HepG2 (cell line): ENCODE data around the gene SGMS1. TPM values are rescaled to one million over a fixed set of nuclear protein-coding genes. Genes with fewer than 3 reads are reported as not detected.

Source experiments
- ATAC-seq: fragments of 200-7000 bp; cut with Tn5 transposase; 3 replicates; pipeline ENCODE4 v1.9.1; 2020; ENCODE audit warnings: mild to moderate bottlenecking, moderate library complexity
- BruUV-seq: library from RNA; stranded (reverse); fragments of 400-500 nt; replicated peaks from 2 replicates; lab custom pipeline; 2021; lab: Mats Ljungman, UMichigan
- CTCF ChIA-PET: fragments of 300-600 bp; formaldehyde crosslinking; extraction: SDS; loops from one replicate; lab custom pipeline; 2021; ENCODE audit warnings: low total read pairs, inconsistent platforms, low intra/inter-chr PET ratio; lab: Yijun Ruan, JAX
- POLR2A ChIA-PET: fragments of 350-600 bp; sonication (Branson Sonifier 250); formaldehyde crosslinking; loops from one replicate; lab custom pipeline; 2020; ENCODE audit warnings: antibody characterized with exemption, inconsistent platforms; lab: Yijun Ruan, JAX
- DNase-seq: peaks from one replicate; pipeline ENCODE4 v3.0.0-alpha.2; 2015; ENCODE audit warnings: low spot score
- FAIRE-seq: peaks from 3 replicates; lab custom pipeline; 2011; peaks lifted over from hg19 to GRCh38; lab: Jason Lieb, UNC
- H2AFZ ChIP-seq: one replicate; pipeline ENCODE4 v1.6.1; 2011; ENCODE audit warnings: low read length, inconsistent platforms
- H3K27ac ChIP-seq: fragments of 300-600 bp; 3 replicates; pipeline ENCODE4 v1.8.0; 2011; ENCODE audit warnings: mixed run types, mild to moderate bottlenecking, mixed read lengths, low read length, inconsistent platforms; ENCODE audit not compliant: insufficient read depth; ENCODE audit errors: extremely low read length
- H3K27me3 ChIP-seq, 2 experiments: fragments of 200-600 bp in 1 of 2; 2 replicates in 1 of 2; 3 replicates in 1 of 2; pipeline versions ENCODE4 v1.6.0 to v1.8.0; 2011; ENCODE audit warnings: low read length in 2 of 2, mild to moderate bottlenecking in 2 of 2, moderate library complexity in 2 of 2, inconsistent platforms in 1 of 2; ENCODE audit not compliant: insufficient read depth in 2 of 2, control insufficient read depth in 1 of 2
- H3K36me3 ChIP-seq, 2 experiments: fragments of 200-600 bp in 1 of 2; replicated peaks in 1 of 2; 2 replicates in 1 of 2; 3 replicates in 1 of 2; pipeline versions ENCODE4 v1.5.1 to v1.8.0; 2011; ENCODE audit warnings: low read length in 2 of 2, inconsistent platforms in 1 of 2; ENCODE audit not compliant: insufficient read depth in 2 of 2, control insufficient read depth in 1 of 2
- H3K4me1 ChIP-seq: 2 replicates; pipeline ENCODE4 v1.5.1; 2012; ENCODE audit warnings: low read length, inconsistent platforms; ENCODE audit not compliant: insufficient read depth
- H3K4me2 ChIP-seq: 2 replicates; pipeline ENCODE4 v1.6.0; 2011; ENCODE audit warnings: low read depth, low read length, inconsistent platforms
- H3K4me3 ChIP-seq, 3 experiments: fragments of 200-600 bp in 1 of 3; sonication (generic), shearing (Covaris generic) in 1 of 3; replicated peaks in 1 of 3; 2 replicates each; pipeline ENCODE4 v1.5.1; 2011 to 2016; ENCODE audit warnings: low read length in 3 of 3, inconsistent platforms in 2 of 3, low read depth in 2 of 3, mild to moderate bottlenecking in 2 of 3, control low read depth in 1 of 3, mixed read lengths in 1 of 3; ENCODE audit not compliant: insufficient read depth in 1 of 3
- H3K79me2 ChIP-seq: one replicate; pipeline ENCODE4 v1.6.1; 2011; ENCODE audit warnings: low read length, inconsistent platforms; ENCODE audit not compliant: insufficient read depth
- H3K9ac ChIP-seq: 2 replicates; pipeline ENCODE4 v1.6.0; 2011; ENCODE audit warnings: mild to moderate bottlenecking, low read depth, low read length, inconsistent platforms; ENCODE audit not compliant: insufficient read depth
- H3K9me3 ChIP-seq: 2 replicates; pipeline ENCODE4 v1.5.1; 2012; ENCODE audit warnings: mild to moderate bottlenecking, low read length
- H4K20me1 ChIP-seq: 2 replicates; pipeline ENCODE4 v1.6.0; 2011; ENCODE audit warnings: inconsistent platforms, mild to moderate bottlenecking, low read length, moderate library complexity; ENCODE audit not compliant: insufficient read depth
- NCOA2 ChIP-seq: sonication (generic); formaldehyde crosslinking; IDR thresholded peaks from 2 replicates; pipeline ENCODE4 v1.8.0; 2022; ENCODE audit warnings: inconsistent platforms
- NR2C2 ChIP-seq: sonication (generic); formaldehyde crosslinking; IDR thresholded peaks from 2 replicates; pipeline ENCODE4 v1.4.0; 2020; ENCODE audit warnings: missing genetic modification reagents, mild to moderate bottlenecking, moderate library complexity, borderline replicate concordance
- PAWR ChIP-seq: sonication (generic); formaldehyde crosslinking; IDR thresholded peaks from 2 replicates; pipeline ENCODE4 v1.4.0; 2020; ENCODE audit warnings: missing genetic modification reagents, mild to moderate bottlenecking, borderline replicate concordance
- SCMH1 ChIP-seq: sonication (generic); formaldehyde crosslinking; IDR thresholded peaks from 2 replicates; pipeline ENCODE4 v1.9.0; 2021; ENCODE audit warnings: missing genetic modification reagents, mild to moderate bottlenecking, borderline replicate concordance
- SP4 ChIP-seq: sonication (generic); formaldehyde crosslinking; IDR thresholded peaks from 2 replicates; pipeline ENCODE4 v1.8.1; 2023; ENCODE audit warnings: mild to moderate bottlenecking, missing genetic modification reagents
- ZNF44 ChIP-seq: sonication (generic); formaldehyde crosslinking; IDR thresholded peaks from 2 replicates; pipeline ENCODE4 v1.5.1; 2020; ENCODE audit warnings: mild to moderate bottlenecking, missing genetic modification reagents
- ZNF614 ChIP-seq: IDR thresholded peaks from 2 replicates; pipeline ENCODE4 v1.6.1; 2018; ENCODE audit warnings: missing biosample characterization, missing genetic modification reagents, inconsistent platforms, borderline replicate concordance
- ZNF670 ChIP-seq: sonication (generic); formaldehyde crosslinking; IDR thresholded peaks from 2 replicates; pipeline ENCODE4 v1.8.0; 2022; ENCODE audit warnings: mild to moderate bottlenecking, missing genetic modification reagents, borderline replicate concordance
- ZNF703 ChIP-seq: sonication (generic); formaldehyde crosslinking; IDR thresholded peaks from 2 replicates; pipeline ENCODE4 v1.5.1; 2020; ENCODE audit warnings: missing genetic modification reagents, mild to moderate bottlenecking, moderate library complexity, borderline replicate concordance
- ZSCAN22 ChIP-seq: sonication (generic); formaldehyde crosslinking; IDR thresholded peaks from 2 replicates; pipeline ENCODE4 v1.4.0; 2020; ENCODE audit warnings: mild to moderate bottlenecking, missing genetic modification reagents
- WGBS: methylation state at CpG from one replicate; pipeline ENCODE4 v1.1.6; 2017; ENCODE audit warnings: low lambda C conversion rate; 5-methylcytosine and 5-hydroxymethylcytosine counted together
- in situ Hi-C: cut with HindIII; loops from 2 replicates; pipeline ENCODE4 v1.10.0; 2017; ENCODE audit warnings: low pct_unique_long_range_greater_than_20kb; ENCODE audit not compliant: extremely low pct_ligation_motif_present
- intact Hi-C: fragments of 100-400 bp; cut with micrococcal nuclease; formaldehyde crosslinking; loops from one replicate; pipeline ENCODE4 v1.10.0; 2022; ENCODE audit not compliant: unreplicated experiment
- polyA plus RNA-seq, 8 experiments: library from polyadenylated mRNA; depleted of rRNA in 3 of 8; stranded (reverse) in 7 of 8; unstranded in 1 of 8; fragments of >200 nt; fragmentation: Illumina TruSeq in 4 of 8; extraction: Trizol in 4 of 8; gene quantifications; 2 replicates each; pipeline versions ENCODE4 v1.2.1 to v1.2.3, GENCODE V29; 2011 to 2016; ENCODE audit warnings: low read depth in 4 of 8, missing spikeins in 1 of 8, mixed read lengths in 1 of 8; ENCODE audit not compliant: insufficient read depth in 1 of 8
- total RNA-seq, 5 experiments: library from RNA; depleted of rRNA; stranded (reverse); fragments of >200 nt; fragmentation: Illumina TruSeq; extraction: Trizol; gene quantifications; 2 replicates each; pipeline ENCODE4 v1.2.3, GENCODE V29; 2016; ENCODE audit warnings: low read depth in 1 of 5
- TF ChIP-seq, protein P1 (sequence below): sonication (generic); formaldehyde crosslinking; IDR thresholded peaks from 2 replicates; pipeline ENCODE4 v1.4.0; 2020; ENCODE audit warnings: mild to moderate bottlenecking, missing genetic modification reagents
- TF ChIP-seq, protein P2 (sequence below): sonication (generic); formaldehyde crosslinking; IDR thresholded peaks from 2 replicates; pipeline ENCODE4 v1.5.0; 2020; ENCODE audit warnings: mild to moderate bottlenecking, missing genetic modification reagents, moderate library complexity
- TF ChIP-seq, protein P3 (sequence below): sonication (generic); formaldehyde crosslinking; IDR thresholded peaks from 2 replicates; pipeline ENCODE4 v1.8.0; 2022; ENCODE audit warnings: low read depth, missing genetic modification reagents

SGMS1 gene
- total and polyA plus RNA-seq, 2 of the 13 experiments (the other 11 are each of a cell fraction or from before 2014, with no cell fraction given) = 6.5 to 15.1 TPM

DNA sequence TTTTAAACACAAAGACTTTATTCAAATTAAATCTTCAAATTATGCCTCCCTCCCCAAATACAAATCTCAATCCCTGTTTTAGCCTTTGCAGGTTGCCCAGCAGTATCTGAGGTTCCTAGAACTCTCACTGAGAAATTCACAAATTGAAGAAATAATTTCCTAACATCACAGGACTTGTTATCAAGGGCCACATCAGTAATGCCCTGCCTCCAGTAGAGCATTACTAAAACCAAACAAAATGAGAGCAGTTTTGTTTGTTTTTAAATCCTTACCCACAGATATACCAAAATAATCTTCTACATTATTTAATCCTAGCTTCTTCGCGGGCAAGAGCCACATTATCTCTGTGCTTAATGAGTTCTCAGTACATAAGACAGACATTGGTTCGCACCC, 152.2 kb downstream of the SGMS1 start:
- Histone ChIP-seq H4K20me1 (no peaks in the 10 kb centered on the region), H2AFZ (no peak overlapping the region), H3K36me3 (no peaks in the 10 kb centered on the region), H3K4me2 (no peak overlapping the region), H3K4me1 (peaks cover 30% of the 10 kb centered on the region), H3K79me2 (peaks cover 1% of the 10 kb centered on the region), H3K27me3 (no peaks in the 10 kb centered on the region), H3K27ac (no peak overlapping the region), H3K4me3 (no peak overlapping the region), H3K9me3 (no peaks in the 10 kb centered on the region), H3K9ac (no peak overlapping the region)
- DNase-seq (no peak), FAIRE-seq (no peak), ATAC-seq (no peak)
- 79% methylated on average over 3 of the region's 3 CpGs for WGBS
- ChIA-PET CTCF (no interaction called here), POLR2A (no interaction called here)
- TF ChIP-seq NCOA2 (CRISPR knock-in tag) = no peak
- TF ChIP-seq ZSCAN22 = no peak
- TF ChIP-seq, protein P1, sequence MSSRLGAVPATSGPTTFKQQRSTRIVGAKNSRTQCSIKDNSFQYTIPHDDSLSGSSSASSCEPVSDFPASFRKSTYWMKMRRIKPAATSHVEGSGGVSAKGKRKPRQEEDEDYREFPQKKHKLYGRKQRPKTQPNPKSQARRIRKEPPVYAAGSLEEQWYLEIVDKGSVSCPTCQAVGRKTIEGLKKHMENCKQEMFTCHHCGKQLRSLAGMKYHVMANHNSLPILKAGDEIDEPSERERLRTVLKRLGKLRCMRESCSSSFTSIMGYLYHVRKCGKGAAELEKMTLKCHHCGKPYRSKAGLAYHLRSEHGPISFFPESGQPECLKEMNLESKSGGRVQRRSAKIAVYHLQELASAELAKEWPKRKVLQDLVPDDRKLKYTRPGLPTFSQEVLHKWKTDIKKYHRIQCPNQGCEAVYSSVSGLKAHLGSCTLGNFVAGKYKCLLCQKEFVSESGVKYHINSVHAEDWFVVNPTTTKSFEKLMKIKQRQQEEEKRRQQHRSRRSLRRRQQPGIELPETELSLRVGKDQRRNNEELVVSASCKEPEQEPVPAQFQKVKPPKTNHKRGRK = no peak
- no peak for TF ChIP-seq ZNF670 (CRISPR knock-in tag)
- no peak for TF ChIP-seq ZNF44
- no peak for TF ChIP-seq SCMH1
- TF ChIP-seq, protein P2, sequence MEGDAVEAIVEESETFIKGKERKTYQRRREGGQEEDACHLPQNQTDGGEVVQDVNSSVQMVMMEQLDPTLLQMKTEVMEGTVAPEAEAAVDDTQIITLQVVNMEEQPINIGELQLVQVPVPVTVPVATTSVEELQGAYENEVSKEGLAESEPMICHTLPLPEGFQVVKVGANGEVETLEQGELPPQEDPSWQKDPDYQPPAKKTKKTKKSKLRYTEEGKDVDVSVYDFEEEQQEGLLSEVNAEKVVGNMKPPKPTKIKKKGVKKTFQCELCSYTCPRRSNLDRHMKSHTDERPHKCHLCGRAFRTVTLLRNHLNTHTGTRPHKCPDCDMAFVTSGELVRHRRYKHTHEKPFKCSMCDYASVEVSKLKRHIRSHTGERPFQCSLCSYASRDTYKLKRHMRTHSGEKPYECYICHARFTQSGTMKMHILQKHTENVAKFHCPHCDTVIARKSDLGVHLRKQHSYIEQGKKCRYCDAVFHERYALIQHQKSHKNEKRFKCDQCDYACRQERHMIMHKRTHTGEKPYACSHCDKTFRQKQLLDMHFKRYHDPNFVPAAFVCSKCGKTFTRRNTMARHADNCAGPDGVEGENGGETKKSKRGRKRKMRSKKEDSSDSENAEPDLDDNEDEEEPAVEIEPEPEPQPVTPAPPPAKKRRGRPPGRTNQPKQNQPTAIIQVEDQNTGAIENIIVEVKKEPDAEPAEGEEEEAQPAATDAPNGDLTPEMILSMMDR (CRISPR knock-in tag) = no peak
- TF ChIP-seq ZNF703 (CRISPR knock-in tag) = no peak
- no peak for TF ChIP-seq ZNF614 (CRISPR knock-in tag)
- TF ChIP-seq NR2C2 (CRISPR knock-in tag) = no peak
- TF ChIP-seq, protein P3, sequence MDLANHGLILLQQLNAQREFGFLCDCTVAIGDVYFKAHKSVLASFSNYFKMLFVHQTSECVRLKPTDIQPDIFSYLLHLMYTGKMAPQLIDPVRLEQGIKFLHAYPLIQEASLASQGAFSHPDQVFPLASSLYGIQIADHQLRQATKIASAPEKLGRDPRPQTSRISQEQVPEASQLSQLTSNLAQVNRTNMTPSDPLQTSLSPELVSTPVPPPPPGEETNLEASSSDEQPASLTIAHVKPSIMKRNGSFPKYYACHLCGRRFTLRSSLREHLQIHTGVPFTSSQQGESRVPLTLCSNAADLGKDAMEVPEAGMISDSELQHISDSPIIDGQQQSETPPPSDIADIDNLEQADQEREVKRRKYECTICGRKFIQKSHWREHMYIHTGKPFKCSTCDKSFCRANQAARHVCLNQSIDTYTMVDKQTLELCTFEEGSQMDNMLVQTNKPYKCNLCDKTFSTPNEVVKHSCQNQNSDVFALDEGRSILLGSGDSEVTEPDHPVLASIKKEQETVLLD (CRISPR knock-in tag) = no peak
- no peak for TF ChIP-seq PAWR (CRISPR knock-in tag)
- no peak for TF ChIP-seq SP4 (CRISPR knock-in tag)
- intact Hi-C loops (no loop called here), in situ Hi-C loops (no loop called here)
- no TSS peak for BruUV-seq
